IMR-90 (cell line): ENCODE results near the gene CD209. TPM values are rescaled to one million over a fixed set of nuclear protein-coding genes. Genes with fewer than 3 reads are reported as not detected.

Experiments
- ATAC-seq: fragments of 200-7000 bp; cut with Tn5 transposase; 2 replicates; pipeline ENCODE4 v1.9.1; 2020; ENCODE audit warnings: low read depth, mild to moderate bottlenecking, moderate library complexity
- BruUV-seq: library from RNA; stranded (reverse); fragments of 400-500 nt; replicated peaks from 2 replicates; lab custom pipeline; 2021; lab: Mats Ljungman, UMichigan
- CTCF ChIA-PET: fragments of 300-600 bp; formaldehyde crosslinking; extraction: SDS; loops from one replicate; lab custom pipeline; 2021; ENCODE audit warnings: antibody characterized with exemption; lab: Yijun Ruan, JAX
- POLR2A ChIA-PET: fragments of 300-600 bp; sonication (Branson Sonifier 250); formaldehyde crosslinking; loops from one replicate; lab custom pipeline; 2022; ENCODE audit warnings: antibody characterized with exemption; ENCODE audit not compliant: unreplicated experiment; lab: Charles Lee
- DNase-seq: peaks from one replicate; pipeline ENCODE4 v3.0.0; 2013
- H2AFZ ChIP-seq: replicated peaks from 2 replicates; pipeline ENCODE3; 2013; ENCODE audit warnings: low read length, mild to moderate bottlenecking; ENCODE audit not compliant: poor library complexity
- H2AK5ac ChIP-seq: 2 replicates; pipeline ENCODE4 v1.6.1; 2013; ENCODE audit warnings: low read depth, low read length, inconsistent platforms
- H2AK9ac ChIP-seq: replicated peaks from 2 replicates; pipeline ENCODE3; 2013; ENCODE audit warnings: mild to moderate bottlenecking, low read depth, low read length, moderate library complexity; ENCODE audit not compliant: poor library complexity
- H2BK120ac ChIP-seq: 2 replicates; pipeline ENCODE4 v1.6.1; 2013; ENCODE audit warnings: low read depth, low read length, inconsistent platforms
- H2BK15ac ChIP-seq: 3 replicates; pipeline ENCODE4 v1.6.1; 2013; ENCODE audit warnings: low read depth, low read length, inconsistent platforms
- H2BK20ac ChIP-seq: 2 replicates; pipeline ENCODE4 v1.6.1; 2013; ENCODE audit warnings: low read depth, mild to moderate bottlenecking, inconsistent platforms, low read length, moderate library complexity
- H2BK5ac ChIP-seq: 2 replicates; pipeline ENCODE4 v1.6.1; 2013; ENCODE audit warnings: mild to moderate bottlenecking, low read depth, low read length, inconsistent platforms; ENCODE audit not compliant: poor library complexity, severe bottlenecking
- H3K14ac ChIP-seq: replicated peaks from 2 replicates; pipeline ENCODE4 v1.6.1; 2013; ENCODE audit warnings: low read depth, low read length, inconsistent platforms
- H3K18ac ChIP-seq: 2 replicates; pipeline ENCODE4 v1.6.1; 2013; ENCODE audit warnings: low read depth, low read length, control low read depth
- H3K23ac ChIP-seq: 2 replicates; pipeline ENCODE4 v1.6.1; 2013; ENCODE audit warnings: low read depth, low read length, inconsistent platforms
- H3K27ac ChIP-seq: 2 replicates; pipeline ENCODE4 v1.5.1; 2013; ENCODE audit warnings: mild to moderate bottlenecking, control low read depth, low read length; ENCODE audit not compliant: insufficient read depth
- H3K27me3 ChIP-seq: 2 replicates; pipeline ENCODE4 v1.6.1; 2013; ENCODE audit warnings: low read length; ENCODE audit not compliant: control insufficient read depth, insufficient read depth
- H3K36me3 ChIP-seq: 2 replicates; pipeline ENCODE4 v1.6.1; 2013; ENCODE audit warnings: low read length, mixed read lengths; ENCODE audit not compliant: control insufficient read depth, insufficient read depth
- H3K4ac ChIP-seq: 2 replicates; pipeline ENCODE4 v1.6.1; 2013; ENCODE audit warnings: low read depth, low read length, inconsistent platforms
- H3K4me1 ChIP-seq: 2 replicates; pipeline ENCODE4 v1.6.1; 2013; ENCODE audit warnings: low read length, mixed read lengths; ENCODE audit not compliant: control insufficient read depth, insufficient read depth
- H3K4me2 ChIP-seq: 2 replicates; pipeline ENCODE4 v1.6.1; 2013; ENCODE audit warnings: low read depth, mild to moderate bottlenecking, control low read depth, low read length, moderate library complexity
- H3K4me3 ChIP-seq: 2 replicates; pipeline ENCODE4 v1.5.1; 2013; ENCODE audit warnings: low read depth, mild to moderate bottlenecking, control low read depth, low read length, moderate library complexity; ENCODE audit not compliant: insufficient read depth
- H3K56ac ChIP-seq: 2 replicates; pipeline ENCODE4 v1.6.1; 2013; ENCODE audit warnings: low read length, inconsistent platforms; ENCODE audit not compliant: insufficient read depth; ENCODE audit errors: extremely low read depth
- H3K79me1 ChIP-seq, 2 experiments: 2 replicates each; pipeline ENCODE4 v1.6.1; 2013; ENCODE audit warnings: low read length in 2 of 2, inconsistent platforms in 1 of 2, low read depth in 1 of 2
- H3K9ac ChIP-seq: 2 replicates; pipeline ENCODE4 v1.6.1; 2013; ENCODE audit warnings: low read depth, low read length, control low read depth
- H3K9me1 ChIP-seq: 2 replicates; pipeline ENCODE4 v1.6.1; 2013; ENCODE audit warnings: low read length, inconsistent platforms; ENCODE audit not compliant: insufficient read depth
- H3K9me3 ChIP-seq: 2 replicates; pipeline ENCODE4 v1.6.1; 2013; ENCODE audit warnings: low read length; ENCODE audit not compliant: control insufficient read depth, insufficient read depth
- H4K20me1 ChIP-seq: 2 replicates; pipeline ENCODE4 v1.6.1; 2013; ENCODE audit warnings: low read length, inconsistent platforms; ENCODE audit not compliant: insufficient read depth
- H4K5ac ChIP-seq: 2 replicates; pipeline ENCODE4 v1.6.1; 2013; ENCODE audit warnings: mild to moderate bottlenecking, low read depth, low read length, control low read depth
- H4K8ac ChIP-seq, 2 experiments: 2 replicates each; pipeline ENCODE4 v1.6.1; 2013; ENCODE audit warnings: low read depth in 2 of 2, low read length in 2 of 2, control low read depth in 1 of 2, inconsistent platforms in 1 of 2
- H4K91ac ChIP-seq: 2 replicates; pipeline ENCODE4 v1.6.1; 2013; ENCODE audit warnings: low read depth, low read length, inconsistent platforms; ENCODE audit not compliant: insufficient read depth
- CEBPB ChIP-seq: IDR thresholded peaks from 2 replicates; pipeline ENCODE4 v1.6.1; 2012; ENCODE audit warnings: low read depth, low read length, improper control_type of control experiment
- CHD1 ChIP-seq: IDR thresholded peaks from 2 replicates; pipeline ENCODE4 v1.6.1; 2012; ENCODE audit warnings: low read depth, low read length, improper control_type of control experiment
- CTCF ChIP-seq: conservative IDR thresholded peaks from 2 replicates; pipeline ENCODE4 v1.5.1; 2012; ENCODE audit warnings: mild to moderate bottlenecking, low read depth, low read length, improper control_type of control experiment
- MAFK ChIP-seq: IDR thresholded peaks from 2 replicates; pipeline ENCODE4 v1.6.1; 2012; ENCODE audit warnings: low read depth, low read length, improper control_type of control experiment
- MAZ ChIP-seq: IDR thresholded peaks from 2 replicates; pipeline ENCODE4 v1.6.1; 2012; ENCODE audit warnings: low read depth, mild to moderate bottlenecking, low read length, improper control_type of control experiment, moderate library complexity, borderline replicate concordance
- MXI1 ChIP-seq: IDR thresholded peaks from 2 replicates; pipeline ENCODE4 v1.6.1; 2012; ENCODE audit warnings: low read depth, mild to moderate bottlenecking, low read length, moderate library complexity, borderline replicate concordance
- RAD21 ChIP-seq: IDR thresholded peaks from 2 replicates; pipeline ENCODE4 v1.6.1; 2012; ENCODE audit warnings: low read length, improper control_type of control experiment
- USF2 ChIP-seq: fragments of 150-350 bp; IDR thresholded peaks from 2 replicates; pipeline ENCODE4 v1.6.1; 2017; ENCODE audit warnings: mild to moderate bottlenecking, antibody characterized with exemption, low read length, low read depth
- WGBS, 2 experiments: methylation state at CpG; one replicate each; pipeline versions ENCODE4 v1.1.5 to v1.1.7; 2013; ENCODE audit warnings: missing lambda C conversion rate in 2 of 2; ENCODE audit not compliant: insufficient read length in 1 of 2; ENCODE audit errors: extremely low coverage in 2 of 2; 5-methylcytosine and 5-hydroxymethylcytosine counted together
- dilution Hi-C: fragments of 300-500 bp; cut with HindIII; formaldehyde crosslinking; loops from one replicate; pipeline ENCODE4 v1.14.3; 2018; ENCODE audit warnings: low sequenced_read_pairs; ENCODE audit not compliant: unreplicated experiment
- in situ Hi-C: fragments of 300-500 bp; cut with MboI; formaldehyde crosslinking; loops from 3 replicates; pipeline ENCODE4 v1.14.3; 2019; ENCODE audit warnings: low sequenced_read_pairs, inconsistent platforms, mixed read lengths
- intact Hi-C: fragments of 100-400 bp; cut with micrococcal nuclease; formaldehyde crosslinking; loops from 2 replicates; pipeline ENCODE4 v1.10.0; 2022
- polyA plus RNA-seq, 3 experiments: library from polyadenylated mRNA; depleted of rRNA; stranded (reverse); fragments of >200 nt; gene quantifications; 2 replicates each; pipeline ENCODE4 v1.2.3, GENCODE V29; 2012; ENCODE audit warnings: low replicate concordance in 1 of 3
- total RNA-seq: library from RNA; depleted of rRNA; stranded (reverse); fragments of >200 nt; gene quantifications from 2 replicates; pipeline ENCODE4 v1.2.3, GENCODE V29; 2012

Gene CD209
- total and polyA plus RNA-seq, 2 of the 4 experiments (the other 2 are of a cell fraction): not detected

GRCh38 chr19:7731218-7731595, 16.1 kb downstream of the CD209 start:
- H3K27me3 ChIP-seq: peaks cover 48% of the 10 kb centered on the region
- intact Hi-C loops: no loop called here
- H3K9me3 ChIP-seq: no peaks in the 10 kb centered on the region

More at GRCh38 chr19:7731218-7731595, 16.1 kb downstream of the CD209 start:
- no peaks in the 10 kb centered on the region for H3K36me3 ChIP-seq
- no peak overlapping the region for H2BK120ac ChIP-seq
- no peak overlapping the region for H3K4me2 ChIP-seq
- no peak for DNase-seq
- no peak overlapping the region for H3K27ac ChIP-seq
- no peak overlapping the region for H2AK9ac ChIP-seq
- no peak overlapping the region for H3K14ac ChIP-seq
- BruUV-seq: no TSS peak
- no peaks in the 10 kb centered on the region for H3K79me1 ChIP-seq
- no peak overlapping the region for H3K56ac ChIP-seq
- no peak overlapping the region for H2BK5ac ChIP-seq
- H4K20me1 ChIP-seq: no peaks in the 10 kb centered on the region
- 57% methylated on average over 5 of the region's 39 CpGs; no CpG with 5 or more reads in 1 of the 2 experiments for WGBS, 2 experiments
- no peak overlapping the region for H2AFZ ChIP-seq
- no peak overlapping the region for H3K4me3 ChIP-seq
- H2BK20ac ChIP-seq: no peak overlapping the region
- no peak overlapping the region for H4K5ac ChIP-seq
- no peaks in the 10 kb centered on the region for H3K4me1 ChIP-seq
- no peak overlapping the region for H3K4ac ChIP-seq
- no peak overlapping the region for H2BK15ac ChIP-seq
- H3K9ac ChIP-seq: no peak overlapping the region
- in situ Hi-C loops: no loop called here
- TF ChIP-seq MAZ (no peak), MAFK (no peak), MXI1 (no peak), RAD21 (no peak), CEBPB (no peak), USF2 (no peak), CTCF (no peak), CHD1 (no peak)
- no peak overlapping the region for H3K23ac ChIP-seq
- ChIA-PET CTCF (no interaction called here), POLR2A (no interaction called here)
- no peak overlapping the region for H4K8ac ChIP-seq
- ATAC-seq: no peak
- H2AK5ac ChIP-seq: no peak overlapping the region
- no peak overlapping the region for H3K18ac ChIP-seq
- dilution Hi-C loops: no loop called here
- no peaks in the 10 kb centered on the region for H3K9me1 ChIP-seq
- H4K91ac ChIP-seq: no peak overlapping the region
